Tibial nerve (tissue), 4 donors: Measurements from ENCODE around the gene HS1BP3.
A peak's percentile ranks its signal among the peaks of the same experiment; 100 is the strongest.

ENCODE experiments used
- EP300 ChIP-seq, 2 donors: sonication (generic); formaldehyde crosslinking; IDR thresholded peaks; one replicate each; pipeline ENCODE4 v1.6.1; 2017; ENCODE audit warnings: antibody characterized with exemption in 2 of 2, mild to moderate bottlenecking in 1 of 2
- POLR2A ChIP-seq, 2 donors: fragments of 450-650 bp; IDR thresholded peaks; one replicate each; pipeline ENCODE4 v1.6.1; 2017; ENCODE audit warnings: antibody characterized with exemption in 2 of 2, mild to moderate bottlenecking in 2 of 2, moderate library complexity in 2 of 2
- TF ChIP-seq, protein P1 (sequence below), 5 experiments: fragments of 200-600 bp in 3 of 5; fragments of 450-650 bp in 2 of 5; sonication (generic) in 3 of 5; IDR thresholded peaks; one replicate each; pipeline ENCODE4 v1.5.1; 2016 to 2019; ENCODE audit warnings: antibody characterized with exemption in 5 of 5, mild to moderate bottlenecking in 3 of 5, moderate library complexity in 2 of 5

GRCh38 chr2:20600756-20601325 is 50.1 kb downstream of the HS1BP3 start:
- TF ChIP-seq, protein P1, sequence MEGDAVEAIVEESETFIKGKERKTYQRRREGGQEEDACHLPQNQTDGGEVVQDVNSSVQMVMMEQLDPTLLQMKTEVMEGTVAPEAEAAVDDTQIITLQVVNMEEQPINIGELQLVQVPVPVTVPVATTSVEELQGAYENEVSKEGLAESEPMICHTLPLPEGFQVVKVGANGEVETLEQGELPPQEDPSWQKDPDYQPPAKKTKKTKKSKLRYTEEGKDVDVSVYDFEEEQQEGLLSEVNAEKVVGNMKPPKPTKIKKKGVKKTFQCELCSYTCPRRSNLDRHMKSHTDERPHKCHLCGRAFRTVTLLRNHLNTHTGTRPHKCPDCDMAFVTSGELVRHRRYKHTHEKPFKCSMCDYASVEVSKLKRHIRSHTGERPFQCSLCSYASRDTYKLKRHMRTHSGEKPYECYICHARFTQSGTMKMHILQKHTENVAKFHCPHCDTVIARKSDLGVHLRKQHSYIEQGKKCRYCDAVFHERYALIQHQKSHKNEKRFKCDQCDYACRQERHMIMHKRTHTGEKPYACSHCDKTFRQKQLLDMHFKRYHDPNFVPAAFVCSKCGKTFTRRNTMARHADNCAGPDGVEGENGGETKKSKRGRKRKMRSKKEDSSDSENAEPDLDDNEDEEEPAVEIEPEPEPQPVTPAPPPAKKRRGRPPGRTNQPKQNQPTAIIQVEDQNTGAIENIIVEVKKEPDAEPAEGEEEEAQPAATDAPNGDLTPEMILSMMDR (IDR thresholded peaks at IDR 0.05), result peak; percentile 27 to 53 (median 28)
- TF ChIP-seq POLR2A (IDR thresholded peaks at IDR 0.05) (no peak), EP300 (IDR thresholded peaks at IDR 0.05) (no peak)
